HEK293 (cell line): ENCODE results near the gene BAX.
A peak's percentile ranks its signal among the peaks of the same experiment; 100 is the strongest.

Experiments used
- CTCF ChIA-PET: fragments of 350-600 bp; formaldehyde crosslinking; extraction: SDS; loops from one replicate; lab custom pipeline; 2021; ENCODE audit warnings: antibody characterized with exemption; lab: Yijun Ruan, JAX
- POLR2A ChIA-PET: fragments of 300-600 bp; formaldehyde crosslinking; extraction: SDS; loops from one replicate; lab custom pipeline; 2020; ENCODE audit warnings: antibody characterized with exemption, inconsistent platforms; lab: Yijun Ruan, JAX
- H3K27ac ChIP-seq: fragments of 200-500 bp; sonication (Bioruptor generic); 2 replicates; pipeline ENCODE4 v1.5.1; 2014; ENCODE audit warnings: low read depth, low read length, control low read depth, inconsistent platforms; ENCODE audit errors: extremely low read depth
- H3K36me3 ChIP-seq, 2 experiments: fragments of 200-500 bp in 1 of 2; sonication (Bioruptor generic) in 1 of 2; 1 replicate in 1 of 2; 2 replicates in 1 of 2; pipeline ENCODE4 v1.5.1; 2014 to 2017; ENCODE audit warnings: inconsistent platforms in 2 of 2, low read length in 2 of 2; ENCODE audit not compliant: control insufficient read depth in 2 of 2, insufficient read depth in 1 of 2
- H3K4me1 ChIP-seq: fragments of 200-500 bp; sonication (Bioruptor generic); 2 replicates; pipeline ENCODE4 v1.5.1; 2014; ENCODE audit warnings: mild to moderate bottlenecking, low read length, inconsistent platforms; ENCODE audit not compliant: control insufficient read depth, insufficient read depth
- H3K4me3 ChIP-seq: 2 replicates; pipeline ENCODE4 v1.5.1; 2011; ENCODE audit warnings: low read depth, mild to moderate bottlenecking, control low read depth, low read length, moderate library complexity
- H3K9me3 ChIP-seq: fragments of 200-500 bp; sonication (Bioruptor generic); 2 replicates; pipeline ENCODE4 v1.5.1; 2014; ENCODE audit warnings: low read depth, low read length, inconsistent platforms; ENCODE audit not compliant: control insufficient read depth, insufficient read depth
- AEBP2 ChIP-seq: fragments of 450-650 bp; formaldehyde crosslinking; IDR thresholded peaks from 2 replicates; pipeline ENCODE4 v1.5.1; 2016; ENCODE audit warnings: missing biosample characterization, missing genetic modification characterization, borderline replicate concordance
- GFI1B ChIP-seq: fragments of 450-650 bp; formaldehyde crosslinking; IDR thresholded peaks from 2 replicates; pipeline ENCODE4 v1.5.1; 2016; ENCODE audit warnings: missing biosample characterization, missing genetic modification characterization
- GLI2 ChIP-seq: fragments of 450-650 bp; formaldehyde crosslinking; IDR thresholded peaks from 2 replicates; pipeline ENCODE4; 2017; ENCODE audit warnings: missing biosample characterization, missing genetic modification characterization, low read depth, borderline replicate concordance
- GLIS2 ChIP-seq: fragments of 450-650 bp; formaldehyde crosslinking; IDR thresholded peaks from 2 replicates; pipeline ENCODE4 v1.5.1; 2016; ENCODE audit warnings: missing biosample characterization, missing genetic modification characterization
- KLF1 ChIP-seq: fragments of 450-650 bp; formaldehyde crosslinking; IDR thresholded peaks from 2 replicates; pipeline ENCODE4 v1.5.1; 2016; ENCODE audit warnings: missing biosample characterization, missing genetic modification characterization
- TRIM28 ChIP-seq: IDR thresholded peaks from 2 replicates; pipeline ENCODE4 v1.6.1; 2011; ENCODE audit warnings: low read length, control low read depth, borderline replicate concordance
- ZBTB17 ChIP-seq: fragments of 450-650 bp; formaldehyde crosslinking; IDR thresholded peaks from 2 replicates; pipeline ENCODE4 v1.5.1; 2016; ENCODE audit warnings: missing biosample characterization, missing genetic modification characterization
- ZBTB26 ChIP-seq: fragments of 450-650 bp; formaldehyde crosslinking; optimal IDR thresholded peaks from 2 replicates; pipeline ENCODE3; 2016; ENCODE audit warnings: missing biosample characterization, mild to moderate bottlenecking, missing genetic modification characterization
- ZBTB7A ChIP-seq: fragments of 450-650 bp; formaldehyde crosslinking; IDR thresholded peaks from 2 replicates; pipeline ENCODE4 v1.5.1; 2016; ENCODE audit warnings: low read depth, missing biosample characterization, missing genetic modification characterization
- ZFP3 ChIP-seq: fragments of 450-650 bp; formaldehyde crosslinking; IDR thresholded peaks from 2 replicates; pipeline ENCODE4 v1.5.1; 2016; ENCODE audit warnings: low read depth, missing biosample characterization, missing genetic modification characterization
- ZFP69B ChIP-seq: fragments of 450-650 bp; formaldehyde crosslinking; IDR thresholded peaks from 2 replicates; pipeline ENCODE4 v1.5.1; 2016; ENCODE audit warnings: missing biosample characterization, missing genetic modification characterization
- ZNF133 ChIP-seq: fragments of 450-650 bp; formaldehyde crosslinking; IDR thresholded peaks from 2 replicates; pipeline ENCODE4 v1.5.1; 2016; ENCODE audit warnings: missing biosample characterization, missing genetic modification characterization
- ZNF138 ChIP-seq: fragments of 450-650 bp; formaldehyde crosslinking; IDR thresholded peaks from 2 replicates; pipeline ENCODE4 v1.5.1; 2016; ENCODE audit warnings: missing biosample characterization, missing genetic modification characterization, borderline replicate concordance
- ZNF146 ChIP-seq: fragments of 450-650 bp; formaldehyde crosslinking; IDR thresholded peaks from 2 replicates; pipeline ENCODE4 v1.5.1; 2016; ENCODE audit warnings: missing biosample characterization, missing genetic modification characterization
- ZNF292 ChIP-seq: fragments of 450-650 bp; formaldehyde crosslinking; IDR thresholded peaks from 2 replicates; pipeline ENCODE4 v1.5.1; 2016; ENCODE audit warnings: low read depth, missing biosample characterization, missing genetic modification characterization, borderline replicate concordance
- ZNF549 ChIP-seq: fragments of 450-650 bp; IDR thresholded peaks from 2 replicates; pipeline ENCODE4 v1.5.1; 2018; ENCODE audit warnings: missing biosample characterization, missing genetic modification characterization, mild to moderate bottlenecking, inconsistent platforms, moderate library complexity
- ZNF692 ChIP-seq: fragments of 450-650 bp; formaldehyde crosslinking; IDR thresholded peaks from 2 replicates; pipeline ENCODE4 v1.5.1; 2016; ENCODE audit warnings: missing biosample characterization, missing genetic modification characterization
- ZNF830 ChIP-seq: fragments of 450-650 bp; IDR thresholded peaks from 2 replicates; pipeline ENCODE4 v1.5.0; 2018; ENCODE audit warnings: missing biosample characterization, missing genetic modification characterization, low read depth, mild to moderate bottlenecking, moderate library complexity
- ZSCAN4 ChIP-seq: fragments of 450-650 bp; formaldehyde crosslinking; IDR thresholded peaks from 2 replicates; pipeline ENCODE4 v1.5.1; 2017; ENCODE audit warnings: missing biosample characterization, missing genetic modification characterization
- TF ChIP-seq, protein P1 (sequence below): fragments of 450-650 bp; formaldehyde crosslinking; IDR thresholded peaks from 2 replicates; pipeline ENCODE4 v1.5.1; 2016; ENCODE audit warnings: missing biosample characterization, missing genetic modification characterization, borderline replicate concordance
- TF ChIP-seq, protein P2 (sequence below): fragments of 450-650 bp; IDR thresholded peaks from 2 replicates; pipeline ENCODE4 v1.5.1; 2018; ENCODE audit warnings: missing biosample characterization, mild to moderate bottlenecking, missing genetic modification characterization

Gene BAX

GRCh38 chr19:48997972-48998371 lies 43.3 kb downstream of the BAX start (continued):
- TF ChIP-seq ZNF830 (tag by site-specific recombination) (no peak), ZBTB17 (0 out of 2 replicates have a peak, but pooled peaks have one; percentile 21)
- TF ChIP-seq, all 188 proteins: peak for 5

DNA sequence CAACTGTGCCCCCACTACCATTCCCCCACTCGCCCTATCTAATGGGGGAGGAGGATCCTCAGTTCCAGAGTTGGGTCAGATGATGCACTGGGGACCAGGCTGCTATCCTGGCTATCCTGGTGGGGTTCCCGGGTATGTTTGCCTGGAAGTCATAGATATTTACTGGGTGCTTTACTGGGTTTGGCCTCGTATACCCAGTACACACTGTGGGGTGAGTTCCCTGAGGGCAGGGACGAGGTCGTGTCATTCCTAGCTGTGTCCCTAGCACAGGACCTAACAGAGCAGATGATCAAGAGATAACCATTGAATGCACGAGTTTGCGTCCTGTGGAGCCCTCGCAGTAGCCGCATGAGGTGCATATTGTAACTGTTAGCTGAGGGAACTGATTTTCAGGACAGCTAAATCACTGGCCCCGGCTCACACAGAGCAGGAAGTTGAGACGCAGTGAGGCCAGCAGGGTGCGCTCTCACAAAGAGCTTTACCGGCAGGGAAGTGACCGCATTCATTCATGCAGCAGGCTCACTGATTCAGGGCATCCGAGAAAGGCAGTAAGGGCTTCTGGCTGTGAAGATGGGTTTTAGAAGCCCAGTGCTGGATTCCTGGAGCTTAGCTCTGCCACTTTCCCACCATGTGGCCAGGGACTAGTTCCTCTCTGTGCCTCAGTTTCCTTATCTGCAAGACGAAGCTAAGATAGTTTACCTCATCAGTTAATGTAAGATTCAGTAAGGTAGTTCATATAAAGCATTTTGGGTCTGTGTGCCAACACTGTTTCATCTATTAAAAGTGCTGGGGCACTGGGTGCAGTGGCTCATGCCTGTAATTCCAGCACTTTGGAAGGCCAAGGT lies 45.0 kb downstream of the BAX start:
- H3K27ac ChIP-seq, result no peak overlapping the region
- ChIA-PET POLR2A (interaction anchor here (0.5 to 1.4 kb wide), 10 partner anchors 10 to 354 kb away, joined by 3 to 7 read pairs (median 3); partner anchors contain the start of gene IZUMO1), CTCF (interaction anchor here (0.6 to 5.5 kb wide), 53 partner anchors 11 to 847 kb away, joined by 3 to 133 read pairs (median 4); partner anchors contain the start of genes BAX and KCNA7)
- H3K4me1 ChIP-seq, result 0 out of 2 replicates have a peak, but pooled peaks cover 3% of the 10 kb centered on the region
- peaks cover 42 to 47% of the 10 kb centered on the region in 2 experiments for H3K36me3 ChIP-seq
- H3K4me3 ChIP-seq, result no peak overlapping the region
- no peaks in the 10 kb centered on the region for H3K9me3 ChIP-seq
- TF ChIP-seq ZFP3 (tag by site-specific recombination) (no peak), GFI1B (tag by site-specific recombination) (no peak), GLIS2 (no peak), KLF1 (tag by site-specific recombination) (no peak), ZBTB26 (no peak), ZNF830 (tag by site-specific recombination) (no peak), ZNF549 (tag by site-specific recombination) (no peak), TRIM28 (0 out of 2 replicates have a peak, but pooled peaks have one; percentile 13), ZSCAN4 (no peak), ZNF692 (tag by site-specific recombination) (no peak), ZNF138 (tag by site-specific recombination) (no peak), ZNF292 (no peak), GLI2 (tag by site-specific recombination) (no peak), ZNF146 (tag by site-specific recombination) (no peak), ZFP69B (tag by site-specific recombination) (no peak), ZBTB7A (tag by site-specific recombination) (no peak), AEBP2 (tag by site-specific recombination) (no peak), ZNF133 (tag by site-specific recombination) (no peak)
- TF ChIP-seq, protein P1, sequence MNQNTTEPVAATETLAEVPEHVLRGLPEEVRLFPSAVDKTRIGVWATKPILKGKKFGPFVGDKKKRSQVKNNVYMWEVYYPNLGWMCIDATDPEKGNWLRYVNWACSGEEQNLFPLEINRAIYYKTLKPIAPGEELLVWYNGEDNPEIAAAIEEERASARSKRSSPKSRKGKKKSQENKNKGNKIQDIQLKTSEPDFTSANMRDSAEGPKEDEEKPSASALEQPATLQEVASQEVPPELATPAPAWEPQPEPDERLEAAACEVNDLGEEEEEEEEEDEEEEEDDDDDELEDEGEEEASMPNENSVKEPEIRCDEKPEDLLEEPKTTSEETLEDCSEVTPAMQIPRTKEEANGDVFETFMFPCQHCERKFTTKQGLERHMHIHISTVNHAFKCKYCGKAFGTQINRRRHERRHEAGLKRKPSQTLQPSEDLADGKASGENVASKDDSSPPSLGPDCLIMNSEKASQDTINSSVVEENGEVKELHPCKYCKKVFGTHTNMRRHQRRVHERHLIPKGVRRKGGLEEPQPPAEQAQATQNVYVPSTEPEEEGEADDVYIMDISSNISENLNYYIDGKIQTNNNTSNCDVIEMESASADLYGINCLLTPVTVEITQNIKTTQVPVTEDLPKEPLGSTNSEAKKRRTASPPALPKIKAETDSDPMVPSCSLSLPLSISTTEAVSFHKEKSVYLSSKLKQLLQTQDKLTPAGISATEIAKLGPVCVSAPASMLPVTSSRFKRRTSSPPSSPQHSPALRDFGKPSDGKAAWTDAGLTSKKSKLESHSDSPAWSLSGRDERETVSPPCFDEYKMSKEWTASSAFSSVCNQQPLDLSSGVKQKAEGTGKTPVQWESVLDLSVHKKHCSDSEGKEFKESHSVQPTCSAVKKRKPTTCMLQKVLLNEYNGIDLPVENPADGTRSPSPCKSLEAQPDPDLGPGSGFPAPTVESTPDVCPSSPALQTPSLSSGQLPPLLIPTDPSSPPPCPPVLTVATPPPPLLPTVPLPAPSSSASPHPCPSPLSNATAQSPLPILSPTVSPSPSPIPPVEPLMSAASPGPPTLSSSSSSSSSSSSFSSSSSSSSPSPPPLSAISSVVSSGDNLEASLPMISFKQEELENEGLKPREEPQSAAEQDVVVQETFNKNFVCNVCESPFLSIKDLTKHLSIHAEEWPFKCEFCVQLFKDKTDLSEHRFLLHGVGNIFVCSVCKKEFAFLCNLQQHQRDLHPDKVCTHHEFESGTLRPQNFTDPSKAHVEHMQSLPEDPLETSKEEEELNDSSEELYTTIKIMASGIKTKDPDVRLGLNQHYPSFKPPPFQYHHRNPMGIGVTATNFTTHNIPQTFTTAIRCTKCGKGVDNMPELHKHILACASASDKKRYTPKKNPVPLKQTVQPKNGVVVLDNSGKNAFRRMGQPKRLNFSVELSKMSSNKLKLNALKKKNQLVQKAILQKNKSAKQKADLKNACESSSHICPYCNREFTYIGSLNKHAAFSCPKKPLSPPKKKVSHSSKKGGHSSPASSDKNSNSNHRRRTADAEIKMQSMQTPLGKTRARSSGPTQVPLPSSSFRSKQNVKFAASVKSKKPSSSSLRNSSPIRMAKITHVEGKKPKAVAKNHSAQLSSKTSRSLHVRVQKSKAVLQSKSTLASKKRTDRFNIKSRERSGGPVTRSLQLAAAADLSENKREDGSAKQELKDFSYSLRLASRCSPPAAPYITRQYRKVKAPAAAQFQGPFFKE (tag by site-specific recombination), result no peak
- TF ChIP-seq, protein P2, sequence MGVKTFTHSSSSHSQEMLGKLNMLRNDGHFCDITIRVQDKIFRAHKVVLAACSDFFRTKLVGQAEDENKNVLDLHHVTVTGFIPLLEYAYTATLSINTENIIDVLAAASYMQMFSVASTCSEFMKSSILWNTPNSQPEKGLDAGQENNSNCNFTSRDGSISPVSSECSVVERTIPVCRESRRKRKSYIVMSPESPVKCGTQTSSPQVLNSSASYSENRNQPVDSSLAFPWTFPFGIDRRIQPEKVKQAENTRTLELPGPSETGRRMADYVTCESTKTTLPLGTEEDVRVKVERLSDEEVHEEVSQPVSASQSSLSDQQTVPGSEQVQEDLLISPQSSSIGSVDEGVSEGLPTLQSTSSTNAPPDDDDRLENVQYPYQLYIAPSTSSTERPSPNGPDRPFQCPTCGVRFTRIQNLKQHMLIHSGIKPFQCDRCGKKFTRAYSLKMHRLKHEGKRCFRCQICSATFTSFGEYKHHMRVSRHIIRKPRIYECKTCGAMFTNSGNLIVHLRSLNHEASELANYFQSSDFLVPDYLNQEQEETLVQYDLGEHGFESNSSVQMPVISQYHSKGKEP (tag by site-specific recombination), result peak; percentile 58; the same call in 1 of the 2 replicates
